NCI-H748 treated with DMSO at 0.1 percent for 48 hours (cell line): Measurements from ENCODE around the gene HPD.
"Not testable (repeated sequence)": the region's sequence is repeated elsewhere in the genome, so short reads cannot be mapped to it uniquely, and the experiment has no call there.

Source experiments
- DNase-seq: peaks from one replicate; lab custom pipeline; 2025; lab: John Stamatoyannopoulos, UW

HPD gene

GRCh38 chr12:121861636-121862254 is 3.1 kb upstream of the HPD start:
- no peak for DNase-seq

GRCh38 chr12:121860699-121861098 is 2.0 kb upstream of the HPD start:
- DNase-seq, result not testable (repeated sequence)

DNA sequence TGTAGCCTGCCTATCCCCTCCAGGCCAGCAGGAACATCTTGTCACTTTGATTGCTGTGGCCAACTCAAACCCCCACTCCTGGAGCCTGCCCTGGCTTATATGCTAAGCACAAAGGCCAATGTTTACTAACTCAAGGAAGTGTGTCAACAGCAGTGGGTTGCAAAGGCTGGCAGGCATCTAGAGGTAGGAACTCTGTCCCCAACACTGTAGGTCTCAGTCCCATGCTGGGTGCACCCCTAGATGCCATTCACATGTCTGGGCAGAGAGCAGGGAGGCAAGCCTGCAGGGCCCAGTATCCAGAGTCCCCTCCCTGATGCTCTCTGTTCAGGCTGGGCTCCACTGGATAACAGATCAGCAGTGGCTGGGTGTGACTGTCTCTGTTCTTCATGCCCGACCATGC is 1.6 kb upstream of the HPD start:
- DNase-seq, result no peak

DNA sequence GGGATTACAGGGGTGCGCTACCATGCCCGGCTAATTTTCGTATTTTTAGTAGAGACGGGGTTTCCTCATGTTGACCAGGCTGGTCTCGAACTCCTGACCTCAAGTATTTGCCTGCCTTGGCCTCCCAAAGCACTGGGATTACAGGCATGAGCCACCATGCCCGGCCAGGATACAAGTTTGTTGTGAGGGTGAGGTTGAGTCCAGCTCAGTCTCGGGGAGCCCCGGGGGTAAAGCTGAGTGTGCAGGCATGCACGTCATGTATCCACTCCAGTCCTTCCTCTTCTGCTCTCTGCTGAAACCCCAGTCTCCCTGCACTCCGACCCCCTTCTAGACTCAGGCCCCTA is 369 bp downstream of the HPD start:
- no peak for DNase-seq

DNA sequence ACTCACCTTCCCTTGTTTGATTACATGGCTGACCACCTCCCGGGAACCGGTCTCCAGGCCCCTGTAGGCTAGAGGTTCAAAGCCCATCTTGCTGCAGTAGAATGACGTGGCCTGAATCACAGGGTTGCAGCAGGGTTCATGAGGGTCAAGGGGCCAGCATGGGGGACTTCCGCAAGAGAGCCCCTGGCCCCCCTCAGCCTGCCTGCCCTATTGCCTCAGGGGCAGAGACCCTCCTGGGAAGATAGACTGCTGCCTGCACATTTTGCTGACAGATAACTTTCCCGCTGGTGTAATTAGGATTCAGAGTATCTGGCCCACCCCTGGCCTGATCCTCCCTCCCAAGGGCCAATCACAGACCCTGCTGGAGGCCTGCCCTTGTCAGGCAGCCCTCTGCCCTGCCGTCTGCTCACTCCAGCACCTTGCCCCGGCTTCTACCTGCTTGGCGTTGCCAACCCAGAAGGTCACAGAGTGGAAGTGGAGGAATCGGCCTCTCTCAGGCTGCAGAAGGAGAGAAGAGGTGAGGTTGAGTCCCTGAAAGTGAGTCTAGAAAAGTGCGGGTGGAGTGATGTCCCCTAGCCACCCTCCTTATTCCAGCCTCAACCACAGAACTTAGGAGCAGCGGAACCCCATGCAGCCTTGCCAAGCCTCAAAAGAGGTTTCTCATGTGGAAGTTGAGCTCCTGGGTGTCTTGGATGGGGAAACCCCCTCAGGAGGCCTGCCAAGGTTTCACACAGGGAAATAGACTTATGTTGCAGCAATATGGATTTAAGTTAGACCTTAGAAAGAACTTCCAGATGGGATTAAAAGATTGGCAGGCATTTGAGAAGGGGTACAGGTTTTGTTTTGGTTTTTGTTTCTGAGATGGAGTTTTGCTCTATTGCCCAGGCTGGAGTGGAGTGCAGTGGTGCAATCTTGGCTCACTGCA is 1.1 kb downstream of the HPD start:
- DNase-seq, result no peak

- not testable (repeated sequence) for DNase-seq
Observed at GRCh38 chr12:121852392-121852791, 6.3 kb downstream of the HPD start.

GRCh38 chr12:121849665-121850064 is 9.0 kb downstream of the HPD start:
- DNase-seq, result no peak

DNA sequence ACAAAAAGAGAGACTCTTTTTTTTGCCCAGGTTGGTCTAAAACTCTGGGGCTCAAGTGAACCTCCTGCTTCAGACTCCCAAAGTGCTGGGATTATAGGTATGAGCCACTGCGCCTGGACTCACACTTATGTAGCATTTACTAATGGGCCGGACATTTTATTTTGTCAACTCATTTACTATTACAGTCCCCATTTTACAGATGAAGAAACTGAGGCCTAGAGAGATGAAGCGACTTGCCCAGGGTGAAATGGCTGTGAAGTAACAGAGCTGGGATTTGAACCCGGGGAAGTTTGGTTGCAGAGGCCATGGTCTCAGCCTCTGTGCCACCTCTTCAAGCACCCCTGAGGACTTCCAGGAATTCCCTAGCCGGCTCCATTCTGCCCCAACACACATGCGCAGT is 9.4 kb downstream of the HPD start:
- no peak for DNase-seq

DNA sequence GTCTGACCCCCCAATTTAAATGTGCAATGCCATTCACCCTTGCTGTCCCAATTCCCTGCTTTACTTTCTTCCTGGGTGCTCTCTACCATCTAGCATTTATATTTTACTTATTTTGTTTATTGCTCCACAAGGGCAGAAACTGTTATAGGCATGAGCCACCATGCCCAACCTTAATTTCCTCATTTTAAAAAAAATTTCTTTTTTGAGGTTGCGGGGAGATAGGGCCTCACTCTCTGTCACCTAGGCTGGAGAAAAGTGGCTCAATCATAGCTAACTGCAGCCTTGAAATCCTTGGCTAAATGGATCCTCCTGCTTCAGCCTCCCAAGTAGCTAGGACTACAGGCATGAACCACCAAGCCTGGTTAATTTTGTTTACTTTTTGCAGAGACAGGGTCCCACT is 13.0 kb downstream of the HPD start:
- no peak for DNase-seq

DNA sequence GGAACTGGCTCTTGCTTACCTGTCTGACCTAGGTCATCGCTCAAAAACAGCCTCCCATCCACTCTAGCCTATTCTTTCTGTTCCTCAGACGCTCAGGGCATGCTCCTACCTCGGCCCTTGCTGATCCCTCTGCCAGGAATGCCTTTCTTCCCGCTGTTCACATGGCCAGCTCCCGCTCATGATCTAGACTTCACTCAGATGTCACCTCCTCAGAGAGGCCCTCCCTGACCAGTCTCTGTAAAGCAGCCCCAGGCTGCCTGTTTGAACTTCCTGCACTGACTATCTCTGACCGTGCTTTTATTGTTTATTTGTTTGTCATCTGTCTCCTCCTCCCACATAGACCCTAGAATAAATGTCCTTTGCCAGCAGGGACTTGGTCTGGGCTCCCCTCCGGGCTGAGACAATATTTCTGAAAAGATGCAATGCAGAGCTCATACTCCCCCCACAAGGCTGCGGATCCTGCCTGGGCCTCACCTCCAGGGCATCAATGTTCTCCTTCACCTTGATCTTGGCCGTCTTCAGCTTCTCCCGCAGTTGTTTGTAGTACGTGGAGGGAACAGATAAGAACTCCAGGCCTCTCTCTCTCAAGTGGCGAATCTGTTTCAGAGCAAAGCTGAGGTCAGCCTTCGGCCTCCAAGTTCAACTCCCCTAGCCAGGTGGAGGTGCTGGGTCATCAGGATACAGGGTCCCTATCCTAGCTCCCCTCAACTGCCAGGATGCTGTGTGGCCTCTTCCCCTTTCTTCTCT is 15.2 kb downstream of the HPD start:
- DNase-seq, result no peak

- no peak for DNase-seq
Observed at GRCh38 chr12:121839993-121840761, 18.5 kb downstream of the HPD start.

- peak; percentile 95 for DNase-seq
Observed at GRCh38 chr12:121839106-121839992, 19.3 kb downstream of the HPD start.

DNA sequence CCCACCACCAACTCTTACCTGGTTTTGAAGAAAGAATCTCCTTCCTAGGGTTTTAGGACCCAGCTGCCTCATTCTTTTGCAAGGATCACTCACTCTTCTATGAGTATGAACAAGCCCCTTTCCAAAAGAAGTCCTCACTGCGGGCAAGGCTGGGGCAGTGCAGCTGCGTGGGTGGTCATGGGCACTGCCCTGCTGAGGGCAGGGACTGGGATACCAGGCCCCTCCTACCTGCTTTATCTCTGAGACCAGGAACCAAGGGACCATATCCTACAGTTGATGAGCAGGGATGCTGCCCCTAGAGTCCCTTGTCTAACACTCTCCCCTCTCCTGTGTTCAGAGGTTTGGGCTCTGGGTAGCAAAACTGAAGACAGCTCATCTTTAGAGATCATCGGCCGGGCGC is 20.5 kb downstream of the HPD start:
- no peak for DNase-seq

GRCh38 chr12:121837680-121838079 is 21.0 kb downstream of the HPD start:
- no peak for DNase-seq

DNA sequence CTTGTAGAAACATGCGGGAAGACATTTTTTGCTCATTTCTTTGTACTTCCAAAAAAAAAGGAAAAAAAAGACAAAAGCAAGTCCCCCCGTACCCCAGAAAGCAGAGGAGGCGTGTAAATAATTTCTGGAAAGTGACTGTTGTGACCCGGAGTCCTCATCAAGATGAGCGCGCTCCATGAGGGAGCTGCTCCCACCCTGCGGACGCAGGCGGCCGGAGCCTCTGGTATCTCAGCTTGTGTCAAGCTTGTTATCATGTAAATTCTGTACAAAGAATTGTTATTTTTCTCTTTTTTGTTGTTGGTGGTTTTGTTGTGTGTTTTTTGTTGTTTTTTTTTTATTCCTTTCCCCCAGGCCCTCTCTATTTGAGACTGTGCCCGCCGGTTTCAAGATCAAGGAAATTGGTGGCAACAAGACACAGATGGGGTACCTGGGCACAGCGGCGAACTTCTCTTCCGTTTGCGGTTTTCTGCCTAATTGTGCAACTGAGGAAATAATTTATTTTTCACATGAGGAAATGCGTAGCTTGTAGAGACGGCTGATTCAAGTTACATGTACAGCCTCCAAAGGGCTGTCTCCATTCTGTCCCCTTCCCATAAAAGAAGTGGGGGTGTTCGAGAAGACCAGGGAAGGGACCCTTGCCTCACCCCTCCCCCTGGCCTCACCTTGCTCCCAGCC is 27.0 kb downstream of the HPD start:
- DNase-seq, result no peak

- DNase-seq, result no peak
Observed at GRCh38 chr12:121830588-121831265, 27.9 kb downstream of the HPD start.

DNA sequence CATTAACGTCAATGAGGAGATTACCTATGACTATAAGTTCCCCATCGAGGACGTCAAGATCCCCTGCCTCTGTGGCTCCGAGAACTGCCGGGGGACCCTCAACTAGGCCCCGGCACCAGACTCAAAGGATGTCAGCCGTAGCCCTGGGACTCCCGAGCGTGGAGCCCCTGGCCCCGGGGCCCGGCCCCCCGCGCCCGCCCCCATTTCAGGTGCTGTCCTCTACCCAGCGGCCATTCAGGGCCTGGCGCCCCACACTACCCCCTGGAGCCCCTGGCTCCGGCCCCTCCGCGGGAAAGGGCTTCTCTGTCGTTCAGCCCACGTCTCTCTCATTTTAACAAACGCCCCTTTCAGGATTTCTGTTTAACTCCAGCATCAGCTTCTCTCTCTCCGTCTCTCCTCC is 28.5 kb downstream of the HPD start:
- DNase-seq, result no peak

- DNase-seq, result no peak
Observed at GRCh38 chr12:121829250-121829918, 29.3 kb downstream of the HPD start.

- DNase-seq, result no peak
Observed at GRCh38 chr12:121828826-121829225, 29.8 kb downstream of the HPD start.
